Uterus (tissue), 4 donors: ENCODE measurements around the gene JUNB. TPM values are rescaled to one million over a fixed set of nuclear protein-coding genes. Genes with fewer than 3 reads are reported as not detected.
"Not testable (repeated sequence)": the region's sequence is repeated elsewhere in the genome, so short reads cannot be mapped to it uniquely, and the experiment has no call there.

ENCODE experiments used
- DNase-seq, 2 donors: peaks; one replicate each; pipeline ENCODE4 v3.0.0-alpha.2; 2019 to 2020
- H3K27ac ChIP-seq, 2 donors: fragments of 200-600 bp; sonication (generic); 1 replicate in 1 of 2; 2 replicates in 1 of 2; pipeline ENCODE4 v1.5.1; 2016 to 2018
- H3K27me3 ChIP-seq, 2 donors: fragments of 200-600 bp; sonication (generic); one replicate each; pipeline ENCODE4 v1.5.1; 2018 to 2019; ENCODE audit warnings: control low read depth in 1 of 2
- H3K36me3 ChIP-seq, 2 donors: fragments of 200-600 bp; sonication (generic); one replicate each; pipeline ENCODE4 v1.5.1; 2019; ENCODE audit warnings: control low read depth in 1 of 2
- H3K4me1 ChIP-seq, 2 donors: fragments of 200-600 bp; sonication (generic); one replicate each; pipeline ENCODE4 v1.5.1; 2018 to 2019; ENCODE audit warnings: control low read depth in 1 of 2
- H3K4me3 ChIP-seq, 2 donors: fragments of 200-600 bp; sonication (generic); 1 replicate in 1 of 2; 2 replicates in 1 of 2; pipeline ENCODE4 v1.5.1; 2018 to 2019; ENCODE audit warnings: mild to moderate bottlenecking in 1 of 2
- H3K9me3 ChIP-seq, 2 donors: fragments of 200-600 bp; sonication (generic); one replicate each; pipeline ENCODE4 v1.5.1; 2019; ENCODE audit warnings: control low read depth in 1 of 2
- POLR2A ChIP-seq, 2 donors: fragments of 450-650 bp; IDR thresholded peaks; one replicate each; pipeline ENCODE4 v1.6.1; 2016; ENCODE audit warnings: antibody characterized with exemption in 2 of 2, mild to moderate bottlenecking in 1 of 2, moderate library complexity in 1 of 2
- intact Hi-C: fragments of 100-400 bp; cut with DNase I; formaldehyde crosslinking; loops from one replicate; pipeline ENCODE4 v1.15.1; 2023; ENCODE audit warnings: low total_unique reads
- total RNA-seq, 4 donors: library from RNA; depleted of rRNA in 3 of 4; stranded (reverse); fragments of >200 nt in 3 of 4; gene quantifications; one replicate each; pipeline versions ENCODE4 v1.1.0 to v1.2.4, GENCODE V29; 2014 to 2023
- TF ChIP-seq, protein P1 (sequence below), 4 experiments: fragments of 200-600 bp in 2 of 4; fragments of 450-650 bp in 2 of 4; sonication (generic) in 2 of 4; IDR thresholded peaks; one replicate each; pipeline ENCODE4 v1.5.1; 2016 to 2019; ENCODE audit warnings: antibody characterized with exemption in 4 of 4, mild to moderate bottlenecking in 2 of 4, moderate library complexity in 1 of 4
- donor health status: DM: yes; HTN: yes; CAD: no.

JUNB gene
- total RNA-seq, 4 donors from 2014 or later, result 47.4 to 417 (median 81.5) TPM

GRCh38 chr19:12796146-12797071 lies 5.1 kb downstream of the JUNB start:
- no peaks in the 10 kb centered on the region for H3K27me3 ChIP-seq
- no peaks in the 10 kb centered on the region for H3K9me3 ChIP-seq
- H3K36me3 ChIP-seq, result no peaks in the 10 kb centered on the region
- H3K4me1 ChIP-seq, result peaks cover 0 to 8% of the 10 kb centered on the region in 2 donors
- no peak for TF ChIP-seq POLR2A (IDR thresholded peaks at IDR 0.05)
- TF ChIP-seq, protein P1, sequence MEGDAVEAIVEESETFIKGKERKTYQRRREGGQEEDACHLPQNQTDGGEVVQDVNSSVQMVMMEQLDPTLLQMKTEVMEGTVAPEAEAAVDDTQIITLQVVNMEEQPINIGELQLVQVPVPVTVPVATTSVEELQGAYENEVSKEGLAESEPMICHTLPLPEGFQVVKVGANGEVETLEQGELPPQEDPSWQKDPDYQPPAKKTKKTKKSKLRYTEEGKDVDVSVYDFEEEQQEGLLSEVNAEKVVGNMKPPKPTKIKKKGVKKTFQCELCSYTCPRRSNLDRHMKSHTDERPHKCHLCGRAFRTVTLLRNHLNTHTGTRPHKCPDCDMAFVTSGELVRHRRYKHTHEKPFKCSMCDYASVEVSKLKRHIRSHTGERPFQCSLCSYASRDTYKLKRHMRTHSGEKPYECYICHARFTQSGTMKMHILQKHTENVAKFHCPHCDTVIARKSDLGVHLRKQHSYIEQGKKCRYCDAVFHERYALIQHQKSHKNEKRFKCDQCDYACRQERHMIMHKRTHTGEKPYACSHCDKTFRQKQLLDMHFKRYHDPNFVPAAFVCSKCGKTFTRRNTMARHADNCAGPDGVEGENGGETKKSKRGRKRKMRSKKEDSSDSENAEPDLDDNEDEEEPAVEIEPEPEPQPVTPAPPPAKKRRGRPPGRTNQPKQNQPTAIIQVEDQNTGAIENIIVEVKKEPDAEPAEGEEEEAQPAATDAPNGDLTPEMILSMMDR (IDR thresholded peaks at IDR 0.05), result peak; percentile 94 to 99 (median 97)
- intact Hi-C loops, result no loop called here
- H3K27ac ChIP-seq, result peak overlapping the region; percentile 12 to 49
- H3K4me3 ChIP-seq, result no peak overlapping the region
- DNase-seq, result peak; percentile 75 to 77

GRCh38 chr19:12797141-12797587 lies 5.9 kb downstream of the JUNB start:
- H3K27ac ChIP-seq, result no peak overlapping the region

GRCh38 chr19:12797607-12798006 lies 6.3 kb downstream of the JUNB start:
- not testable (repeated sequence) for DNase-seq, H3K27me3 ChIP-seq, H3K4me1 ChIP-seq, H3K36me3 ChIP-seq, H3K27ac ChIP-seq, H3K9me3 ChIP-seq, H3K4me3 ChIP-seq
- intact Hi-C loops, result loop anchor here (2.0 kb wide), 1 partner anchor 49 kb away; no protein-coding TSS in a partner anchor

More at GRCh38 chr19:12797141-12797587, 5.9 kb downstream of the JUNB start:
- Histone ChIP-seq H3K9me3 (no peaks in the 10 kb centered on the region), H3K27me3 (no peaks in the 10 kb centered on the region), H3K4me3 (no peak overlapping the region), H3K4me1 (peaks cover 0 to 8% of the 10 kb centered on the region in 2 donors), H3K36me3 (no peaks in the 10 kb centered on the region)
- DNase-seq, result no peak
- intact Hi-C loops, result no loop called here
- no peak for TF ChIP-seq POLR2A (IDR thresholded peaks at IDR 0.05)
- TF ChIP-seq, protein P1 (IDR thresholded peaks at IDR 0.05), result no peak

GRCh38 chr19:12799742-12800465 lies 8.6 kb downstream of the JUNB start:
- Histone ChIP-seq H3K27ac (no peak overlapping the region), H3K27me3 (no peaks in the 10 kb centered on the region), H3K9me3 (no peaks in the 10 kb centered on the region), H3K4me3 (no peak overlapping the region), H3K36me3 (no peaks in the 10 kb centered on the region), H3K4me1 (peaks cover 0 to 8% of the 10 kb centered on the region in 2 donors)
- intact Hi-C loops, result loop anchor here (2.0 to 5.0 kb wide), 2 partner anchors 33 to 47 kb away; no protein-coding TSS in a partner anchor
- DNase-seq, result no peak
- TF ChIP-seq, protein P1 (IDR thresholded peaks at IDR 0.05), result no peak
- TF ChIP-seq POLR2A (IDR thresholded peaks at IDR 0.05), result no peak

DNA sequence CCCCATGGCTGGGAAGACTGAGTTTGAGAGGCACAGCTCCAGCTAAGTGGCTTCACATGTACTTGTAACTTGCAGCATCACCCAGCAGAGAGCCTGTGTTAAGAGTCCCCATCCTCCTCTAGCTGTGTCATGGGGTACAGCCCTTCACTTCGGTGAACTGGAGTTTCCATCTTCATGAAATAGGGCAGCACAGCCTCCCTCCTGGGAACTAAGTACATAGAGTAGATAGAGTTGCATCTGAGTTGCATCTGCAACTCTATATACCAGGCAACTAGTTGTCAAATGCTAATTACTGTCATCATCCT lies 9.1 kb downstream of the JUNB start:
- H3K4me3 ChIP-seq, result peak overlapping the region in 1 of 2 donors; percentile 84
- H3K27me3 ChIP-seq, result no peaks in the 10 kb centered on the region
- no peak for DNase-seq
- TF ChIP-seq, protein P1 (IDR thresholded peaks at IDR 0.05), result no peak
- no peak for TF ChIP-seq POLR2A (IDR thresholded peaks at IDR 0.05)
- no peaks in the 10 kb centered on the region for H3K9me3 ChIP-seq
- no peaks in the 10 kb centered on the region for H3K36me3 ChIP-seq
- H3K27ac ChIP-seq, result peak overlapping the region; percentile 56 to 86
- intact Hi-C loops, result loop anchor here (5.0 kb wide), 1 partner anchor 33 kb away; no protein-coding TSS in a partner anchor
- peaks cover 0 to 8% of the 10 kb centered on the region in 2 donors for H3K4me1 ChIP-seq
